ENCODE measurements around the gene FSHR. TPM values are rescaled to one million over a fixed set of nuclear protein-coding genes. Genes with fewer than 3 reads are reported as not detected.

Gene FSHR
- total and polyA plus RNA-seq, 7 donors = not detected

GRCh38 chr2:48954935-48955334 lies 199.4 kb downstream of the FSHR start:
- no peak for DNase-seq
- intact Hi-C loops (cut with DNase I) = no loop called here
- ATAC-seq = no peak
- no peaks in the 10 kb centered on the region for H3K9me3 ChIP-seq
- no peak overlapping the region for H3K27ac ChIP-seq
- H3K4me3 ChIP-seq = no peak overlapping the region
- peaks cover 0 to 2% (median 0%) of the 10 kb centered on the region in 3 donors for H3K27me3 ChIP-seq (ENCODE audit: insufficient read depth in 3 of 3, low read length in 2 of 3)
- no peaks in the 10 kb centered on the region for H3K36me3 ChIP-seq (ENCODE audit: insufficient read depth in 1 of 2, low read depth in 1 of 2)
- TF ChIP-seq CTCF (IDR thresholded peaks at IDR 0.05) = no peak
- H3K4me1 ChIP-seq = no peaks in the 10 kb centered on the region

GRCh38 chr2:48954311-48954710 lies 200.0 kb downstream of the FSHR start:
- no peak overlapping the region for H3K4me3 ChIP-seq
- 64 to 78% (median 72%) methylated on average over 3 of the region's 3 CpGs for WGBS, 3 donors

GRCh38 chr2:48952614-48953013 lies 201.7 kb downstream of the FSHR start:
- H3K9me3 ChIP-seq = no peaks in the 10 kb centered on the region
- H3K27ac ChIP-seq = no peak overlapping the region
- WGBS, 3 donors = 71 to 95% (median 84%) methylated on average over 3 of the region's 3 CpGs
- no peak for TF ChIP-seq CTCF (IDR thresholded peaks at IDR 0.05)
- no peaks in the 10 kb centered on the region for H3K4me1 ChIP-seq
- peaks cover 0 to 2% (median 0%) of the 10 kb centered on the region in 3 donors for H3K27me3 ChIP-seq (ENCODE audit: insufficient read depth in 3 of 3, low read length in 2 of 3)
- ATAC-seq = no peak
- H3K4me3 ChIP-seq = no peak overlapping the region
- intact Hi-C loops (cut with DNase I) = no loop called here
- DNase-seq = no peak
- H3K36me3 ChIP-seq (ENCODE audit: insufficient read depth in 1 of 2, low read depth in 1 of 2) = no peaks in the 10 kb centered on the region

More at GRCh38 chr2:48954311-48954710, 200.0 kb downstream of the FSHR start:
- no peak overlapping the region for H3K27ac ChIP-seq
- ATAC-seq = no peak
- H3K36me3 ChIP-seq (ENCODE audit: insufficient read depth in 1 of 2, low read depth in 1 of 2) = no peaks in the 10 kb centered on the region
- no peak for DNase-seq
- intact Hi-C loops (cut with DNase I) = no loop called here
- no peaks in the 10 kb centered on the region for H3K4me1 ChIP-seq
- H3K9me3 ChIP-seq = no peaks in the 10 kb centered on the region
- H3K27me3 ChIP-seq (ENCODE audit: insufficient read depth in 3 of 3, low read length in 2 of 3) = peaks cover 0 to 2% (median 0%) of the 10 kb centered on the region in 3 donors
- TF ChIP-seq CTCF (IDR thresholded peaks at IDR 0.05) = no peak

- no peak for ATAC-seq
- 39 to 50% (median 43%) methylated on average over 5 of the region's 5 CpGs for WGBS, 3 donors
- DNase-seq = no peak
- H3K27ac ChIP-seq = no peak overlapping the region
- intact Hi-C loops (cut with DNase I) = no loop called here
- H3K36me3 ChIP-seq (ENCODE audit: insufficient read depth in 1 of 2, low read depth in 1 of 2) = no peaks in the 10 kb centered on the region
- no peak overlapping the region for H3K4me3 ChIP-seq
- no peaks in the 10 kb centered on the region for H3K9me3 ChIP-seq
- H3K4me1 ChIP-seq = no peaks in the 10 kb centered on the region
- no peak for TF ChIP-seq CTCF (IDR thresholded peaks at IDR 0.05)
- H3K27me3 ChIP-seq (ENCODE audit: insufficient read depth in 3 of 3, low read length in 2 of 3) = peaks cover 0 to 2% (median 0%) of the 10 kb centered on the region in 3 donors
Measured at GRCh38 chr2:48952143-48952542, 202.2 kb downstream of the FSHR start.

- Histone ChIP-seq H3K36me3 (ENCODE audit: insufficient read depth in 1 of 2, low read depth in 1 of 2) (no peaks in the 10 kb centered on the region), H3K27me3 (ENCODE audit: insufficient read depth in 3 of 3, low read length in 2 of 3) (peaks cover 0 to 2% (median 0%) of the 10 kb centered on the region in 3 donors), H3K27ac (no peak overlapping the region), H3K9me3 (no peaks in the 10 kb centered on the region), H3K4me3 (no peak overlapping the region), H3K4me1 (no peaks in the 10 kb centered on the region)
- ATAC-seq (no peak), DNase-seq (no peak)
- no peak for TF ChIP-seq CTCF (IDR thresholded peaks at IDR 0.05)
- 44 to 50% (median 47%) methylated on average over 6 of the region's 6 CpGs for WGBS, 3 donors
- intact Hi-C loops (cut with DNase I) = loop anchor here (5.0 kb wide), 1 partner anchor 1544 kb away; no protein-coding TSS in a partner anchor
Measured at GRCh38 chr2:48948400-48949125, 205.8 kb downstream of the FSHR start.
